Measurements from ENCODE around the gene SKA1.
"Not testable (repeated sequence)": the region's sequence is repeated elsewhere in the genome, so short reads cannot be mapped to it uniquely, and the experiment has no call there.

The SKA1 gene

GRCh38 chr18:50432915-50433314 is 58.1 kb downstream of the SKA1 start:
- DNase-seq (no peak), ATAC-seq (no peak)
- Mint-ChIP-seq H3K27me3 (peaks cover 5% of the 10 kb centered on the region), H3K9me3 (no peaks in the 10 kb centered on the region), H3K36me3 (ENCODE audit: low read depth) (no peaks in the 10 kb centered on the region), H3K4me3 (no peak overlapping the region), H3K27ac (no peak overlapping the region), H3K4me1 (no peaks in the 10 kb centered on the region)

- not testable (repeated sequence) for H3K4me1 Mint-ChIP-seq; H3K27ac Mint-ChIP-seq; H3K9me3 Mint-ChIP-seq; ATAC-seq; DNase-seq; H3K36me3 Mint-ChIP-seq (ENCODE audit: low read depth); H3K27me3 Mint-ChIP-seq; H3K4me3 Mint-ChIP-seq
Observed at GRCh38 chr18:50436742-50437141, 61.9 kb downstream of the SKA1 start.

GRCh38 chr18:50439460-50440015 is 64.7 kb downstream of the SKA1 start:
- H3K27me3 Mint-ChIP-seq = peaks cover 6% of the 10 kb centered on the region
- no peaks in the 10 kb centered on the region for H3K4me1 Mint-ChIP-seq
- ATAC-seq = no peak
- no peak overlapping the region for H3K27ac Mint-ChIP-seq
- DNase-seq = no peak
- H3K4me3 Mint-ChIP-seq = no peak overlapping the region
- H3K9me3 Mint-ChIP-seq = no peaks in the 10 kb centered on the region
- H3K36me3 Mint-ChIP-seq (ENCODE audit: low read depth) = no peaks in the 10 kb centered on the region

- DNase-seq = no peak
- H3K4me1 Mint-ChIP-seq = no peaks in the 10 kb centered on the region
- no peak overlapping the region for H3K4me3 Mint-ChIP-seq
- H3K27ac Mint-ChIP-seq = no peak overlapping the region
- no peak for ATAC-seq
- peaks cover 2% of the 10 kb centered on the region for H3K36me3 Mint-ChIP-seq (ENCODE audit: low read depth)
- H3K27me3 Mint-ChIP-seq = peaks cover 7% of the 10 kb centered on the region
- peaks cover 7% of the 10 kb centered on the region for H3K9me3 Mint-ChIP-seq
Observed at GRCh38 chr18:50441016-50441415, 66.2 kb downstream of the SKA1 start.

GRCh38 chr18:50441501-50441900 is 66.7 kb downstream of the SKA1 start:
- Mint-ChIP-seq H3K4me3 (no peak overlapping the region), H3K9me3 (peaks cover 7% of the 10 kb centered on the region), H3K4me1 (no peaks in the 10 kb centered on the region), H3K27ac (no peak overlapping the region), H3K36me3 (ENCODE audit: low read depth) (peaks cover 2% of the 10 kb centered on the region), H3K27me3 (peaks cover 7% of the 10 kb centered on the region)
- ATAC-seq (no peak), DNase-seq (no peak)

All from activated naive CD8-positive, alpha-beta T cell treated with anti-CD3 and anti-CD28 coated beads, Interleukin-2, amount 50 U/mL, for 24 hours (primary cell).